ENCODE measurements around the gene CAPS. TPM values are rescaled to one million over a fixed set of nuclear protein-coding genes. Genes with fewer than 3 reads are reported as not detected.

The CAPS gene
- total RNA-seq, 1 donor from 2014 or later: 4.6 TPM

DNA sequence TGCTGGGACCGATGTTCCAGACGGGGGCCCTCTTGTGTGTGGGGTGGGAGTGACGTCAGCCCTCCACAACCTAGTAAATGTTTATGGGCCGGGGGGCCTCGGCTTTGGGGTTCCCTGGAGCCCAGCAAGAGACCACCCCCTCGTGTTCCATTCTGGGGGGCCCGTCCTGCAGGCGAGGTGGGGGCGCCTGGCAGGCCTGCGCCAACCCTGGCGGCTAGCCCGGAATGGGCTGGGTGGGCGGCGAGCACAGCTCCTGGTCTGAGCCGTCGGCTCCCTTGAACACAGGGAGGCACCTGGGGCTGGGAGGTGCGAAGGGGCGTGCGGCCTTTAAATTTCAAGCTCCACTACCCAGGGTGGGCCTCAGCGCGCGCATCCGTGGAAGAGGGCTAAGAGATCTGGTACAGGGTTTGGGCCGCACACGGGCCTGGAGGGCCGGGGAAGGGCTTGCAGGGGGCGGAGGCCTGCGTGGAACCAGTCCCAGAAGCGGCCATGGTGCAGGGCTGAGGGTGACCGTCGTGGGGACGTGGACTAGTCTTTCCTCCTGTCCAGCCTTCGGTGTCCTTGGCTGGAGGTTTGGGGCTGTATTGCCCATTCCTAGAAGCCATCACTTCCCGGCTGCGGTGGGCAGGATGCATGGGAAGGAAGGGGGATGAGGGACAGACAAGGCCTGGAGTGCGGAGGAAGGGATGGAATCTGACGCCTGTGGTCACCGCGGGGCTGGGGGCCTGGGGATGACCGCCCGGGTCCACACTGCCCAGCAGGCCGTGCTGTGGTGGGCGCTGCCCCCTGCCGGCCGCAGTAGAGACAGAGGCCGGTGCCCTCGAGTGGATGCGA, 21.9 kb upstream of the CAPS start:
- DNase-seq (ENCODE audit: low read depth in 2 of 2): peak; percentile 41 to 72

GRCh38 chr19:5892772-5893275, 21.2 kb upstream of the CAPS start:
- DNase-seq (ENCODE audit: low read depth in 2 of 2): no peak

DNA sequence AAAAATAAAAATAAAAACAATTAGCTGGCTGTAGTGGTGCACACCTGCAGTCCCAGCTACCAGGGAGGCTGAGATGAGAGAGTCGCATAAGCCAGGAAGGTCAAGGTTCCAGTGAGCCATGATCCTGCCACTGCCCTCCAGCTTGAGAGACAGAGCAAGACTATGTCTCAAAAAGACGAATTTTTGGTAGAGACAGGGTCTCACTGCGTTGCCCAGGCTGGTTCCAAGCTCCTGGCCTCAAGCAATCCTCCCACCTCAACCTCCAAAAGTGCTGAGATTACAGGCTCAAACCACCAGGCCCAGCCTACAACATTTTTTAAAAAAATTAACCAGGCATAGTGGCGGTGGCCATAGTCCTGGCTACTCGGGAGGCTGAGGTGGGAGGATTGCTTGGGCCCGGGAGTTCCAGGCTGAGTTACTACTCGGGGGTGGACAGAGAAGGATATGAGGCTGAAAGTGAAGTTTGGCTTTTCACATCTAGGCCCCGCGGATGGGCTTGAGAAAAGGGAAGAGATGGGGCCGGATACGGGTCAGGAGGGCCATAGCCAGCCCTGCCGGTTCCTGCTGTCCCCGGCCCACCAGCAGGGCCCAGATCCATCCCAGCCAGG, 20.7 kb upstream of the CAPS start:
- DNase-seq (ENCODE audit: low read depth in 2 of 2): no peak

DNA sequence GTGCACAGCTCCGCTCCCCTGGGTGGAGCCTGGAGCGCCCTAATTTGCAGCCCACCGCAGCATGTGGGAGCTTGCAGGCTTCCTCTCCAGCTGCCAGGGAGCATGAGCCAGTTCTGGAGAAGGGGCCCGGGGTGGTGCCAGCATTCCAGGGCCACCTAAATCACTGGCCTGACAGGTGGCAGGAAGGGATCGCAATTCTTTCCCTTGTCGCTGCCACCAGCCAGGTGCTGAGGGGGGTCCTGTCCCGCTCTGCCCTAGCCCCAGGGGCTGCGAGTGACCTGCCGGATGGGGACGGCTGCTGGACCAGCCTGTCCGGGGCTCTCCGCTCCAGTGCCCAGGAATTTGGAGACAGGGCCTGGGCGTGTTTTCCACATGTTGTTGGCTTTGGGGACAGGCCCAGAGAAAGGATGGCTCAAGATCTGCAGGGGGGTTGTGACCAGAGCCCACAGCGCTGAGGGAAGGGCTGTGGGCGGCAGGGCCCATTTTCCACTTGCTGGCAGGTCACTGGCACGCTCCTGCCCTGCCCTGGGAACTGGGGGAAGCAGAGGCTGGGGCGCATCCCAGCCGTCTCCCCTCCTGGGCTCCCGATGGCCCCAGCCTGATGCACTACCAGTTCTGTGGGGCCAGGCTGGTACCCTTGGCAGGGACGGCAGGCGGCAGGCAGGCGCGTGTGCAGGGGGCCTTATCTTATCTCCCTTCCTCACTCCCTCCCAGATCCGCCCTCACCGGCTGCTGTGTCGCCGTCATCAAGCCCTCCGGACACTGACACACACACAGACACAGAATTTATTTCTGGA, 19.9 kb upstream of the CAPS start:
- peak in 1 of 2 donors; percentile 64 for DNase-seq (ENCODE audit: low read depth in 2 of 2)

DNA sequence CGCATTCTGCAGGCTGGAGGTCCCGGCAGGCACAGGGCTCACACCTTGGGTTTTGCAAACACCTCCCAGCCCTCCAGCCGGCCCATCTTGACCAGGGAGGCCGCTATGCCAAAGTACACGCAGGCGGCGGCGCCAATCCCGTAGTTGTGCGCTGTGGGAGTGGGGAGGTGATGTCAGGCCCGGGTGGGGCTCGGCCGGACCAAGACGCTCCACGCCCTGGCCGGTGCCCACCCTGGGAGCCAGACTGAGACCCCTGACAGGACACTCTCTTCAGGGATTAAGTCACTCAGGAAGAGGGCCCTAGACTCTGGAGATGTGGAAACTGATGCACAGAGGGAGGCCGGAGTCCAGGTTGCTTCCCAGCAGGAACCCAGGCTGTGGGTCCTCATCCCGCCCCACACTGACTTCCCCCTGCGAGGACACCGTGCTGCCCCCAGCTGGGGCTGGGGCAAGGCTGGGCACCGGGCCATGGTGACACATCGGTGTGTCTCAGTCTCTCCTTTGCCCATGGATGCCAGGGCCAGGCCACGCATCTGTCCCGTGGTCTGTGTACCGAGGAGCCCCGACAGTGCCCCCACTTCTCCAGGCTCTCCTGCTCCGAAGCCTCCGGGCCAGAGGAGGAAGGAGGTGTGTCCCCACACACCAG, 19.2 kb upstream of the CAPS start:
- DNase-seq (ENCODE audit: low read depth in 2 of 2): no peak

- no peak for DNase-seq (ENCODE audit: low read depth in 2 of 2)
These were observed 18.6 kb upstream of the CAPS start for GRCh38 chr19:5895409-5895808.

GRCh38 chr19:5895890-5896289, 18.2 kb upstream of the CAPS start:
- DNase-seq (ENCODE audit: low read depth in 2 of 2): no peak

DNA sequence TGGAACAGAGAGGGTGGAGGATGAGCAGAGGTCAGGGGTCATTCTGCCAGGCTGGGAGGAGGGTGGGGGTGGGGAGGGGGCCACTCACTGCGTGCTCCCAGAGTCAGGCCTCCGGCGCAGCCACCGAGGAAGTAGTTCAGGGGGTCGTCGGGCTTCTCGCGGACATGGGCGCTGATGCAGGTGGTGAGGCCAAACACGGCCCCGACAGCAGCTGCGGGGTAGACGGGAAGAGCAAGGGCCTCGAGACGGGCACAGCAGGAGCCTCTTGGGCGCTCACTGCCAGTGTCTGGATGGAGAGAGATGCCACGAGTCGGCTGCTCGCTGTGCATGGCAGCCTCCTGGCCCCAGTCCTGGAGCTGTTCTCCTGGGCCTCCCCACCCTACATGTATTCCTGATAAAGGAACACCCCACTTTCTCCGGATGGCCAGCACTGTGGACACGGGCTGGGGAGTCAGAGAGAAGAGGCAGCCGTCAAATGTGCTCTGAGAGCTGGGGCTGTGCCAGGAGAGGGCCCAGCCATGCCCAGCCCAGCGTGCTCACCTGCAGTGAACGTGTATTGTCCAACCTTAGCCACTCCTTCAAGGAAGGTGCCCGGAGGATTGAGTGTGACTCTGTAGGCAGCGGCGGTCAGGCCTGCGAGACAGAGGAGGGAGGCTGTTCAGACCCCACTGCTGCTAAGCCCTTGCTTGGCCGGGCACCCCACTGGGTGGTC, 17.5 kb upstream of the CAPS start:
- no peak for DNase-seq (ENCODE audit: low read depth in 2 of 2)

DNA sequence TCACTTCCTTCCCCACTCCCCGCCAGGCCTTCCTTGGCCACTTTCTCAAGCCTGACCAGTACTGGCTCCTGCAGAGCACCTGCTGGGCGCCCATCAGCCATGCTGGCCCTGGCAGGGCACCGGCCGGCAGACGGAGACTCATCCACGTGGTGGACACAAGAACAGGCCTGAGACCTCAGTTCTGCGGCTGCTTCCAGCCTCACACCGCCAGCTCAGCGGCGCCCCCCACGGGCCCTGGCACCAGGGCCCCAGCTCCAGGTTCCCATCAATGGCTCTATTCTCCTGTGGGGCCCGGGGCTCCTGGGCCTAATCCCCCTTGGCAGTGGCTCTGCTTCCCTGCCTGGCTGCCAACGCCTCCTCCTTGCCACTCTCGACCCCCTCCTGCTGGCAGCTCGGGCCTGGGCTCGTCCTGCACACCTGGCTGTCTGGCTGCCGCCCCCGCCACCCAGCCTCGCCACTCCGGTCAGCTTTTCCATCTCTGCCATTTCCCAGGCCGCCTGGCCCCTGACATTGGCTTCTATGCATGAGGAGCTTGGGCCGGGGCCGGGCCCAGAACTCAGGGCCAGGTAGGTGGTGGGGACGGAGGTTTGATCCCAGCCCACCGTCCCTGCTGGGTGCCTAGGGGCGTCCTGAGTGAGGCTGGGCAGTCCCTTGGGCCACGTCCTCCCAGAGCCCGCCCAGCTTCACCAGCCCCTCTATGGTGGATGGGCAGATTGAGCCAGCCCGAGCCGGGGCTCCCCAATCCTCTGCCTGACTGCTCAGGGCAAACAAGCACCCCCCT, 16.7 kb upstream of the CAPS start:
- DNase-seq (ENCODE audit: low read depth in 2 of 2): no peak

DNA sequence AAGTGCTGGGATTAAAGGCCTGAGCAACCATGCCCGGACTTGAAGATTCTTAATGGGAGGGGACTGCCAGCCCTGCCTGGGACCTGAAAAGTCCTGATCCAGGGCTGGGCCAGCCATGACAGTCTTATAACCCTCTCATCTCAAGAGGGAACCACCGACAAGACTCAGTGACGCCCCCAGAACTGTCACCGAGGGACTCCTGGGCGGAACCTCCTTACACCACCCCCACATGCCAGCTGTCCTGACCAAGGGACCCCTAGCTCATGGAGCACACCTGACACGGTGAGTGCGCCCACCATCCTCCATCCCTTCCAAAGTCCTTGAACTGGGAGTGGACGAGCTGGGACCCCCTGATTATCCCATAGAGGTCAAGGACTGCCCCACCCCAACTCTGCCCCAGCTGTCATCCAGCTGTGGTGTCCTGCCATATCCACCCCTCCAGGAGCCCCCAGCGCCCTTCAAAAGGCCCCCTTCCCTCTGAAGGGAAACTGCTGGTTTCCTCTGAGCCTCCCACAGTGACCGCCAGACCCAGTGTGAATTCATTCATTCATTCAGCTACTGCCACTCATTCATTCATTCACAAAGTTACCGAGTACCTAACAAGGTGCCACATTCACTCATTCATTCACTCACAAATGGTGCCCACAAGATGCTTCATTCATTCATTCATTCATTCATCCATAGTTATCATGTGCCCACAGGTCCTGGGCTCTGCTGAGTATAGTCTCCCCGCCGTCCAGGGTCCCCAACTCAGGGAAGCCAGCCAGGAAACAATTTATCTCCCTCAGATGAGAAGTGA, 14.1 kb upstream of the CAPS start:
- DNase-seq (ENCODE audit: low read depth in 2 of 2): no peak

GRCh38 chr19:5900976-5901375, 13.1 kb upstream of the CAPS start:
- no peak for DNase-seq (ENCODE audit: low read depth in 2 of 2)

- peak; percentile 24 to 36 for DNase-seq (ENCODE audit: low read depth in 2 of 2)
These were observed 10.9 kb upstream of the CAPS start for GRCh38 chr19:5903056-5903623.

GRCh38 chr19:5903624-5904351, 10.3 kb upstream of the CAPS start, which contains the start of gene NDUFA11:
Gene NDUFA11, minus strand, starts transcription at chr19:5903790. Its CDS starts 82 bp downstream, at chr19:5903708.
- DNase-seq (ENCODE audit: low read depth in 2 of 2): peak; percentile 97 to 99

DNA sequence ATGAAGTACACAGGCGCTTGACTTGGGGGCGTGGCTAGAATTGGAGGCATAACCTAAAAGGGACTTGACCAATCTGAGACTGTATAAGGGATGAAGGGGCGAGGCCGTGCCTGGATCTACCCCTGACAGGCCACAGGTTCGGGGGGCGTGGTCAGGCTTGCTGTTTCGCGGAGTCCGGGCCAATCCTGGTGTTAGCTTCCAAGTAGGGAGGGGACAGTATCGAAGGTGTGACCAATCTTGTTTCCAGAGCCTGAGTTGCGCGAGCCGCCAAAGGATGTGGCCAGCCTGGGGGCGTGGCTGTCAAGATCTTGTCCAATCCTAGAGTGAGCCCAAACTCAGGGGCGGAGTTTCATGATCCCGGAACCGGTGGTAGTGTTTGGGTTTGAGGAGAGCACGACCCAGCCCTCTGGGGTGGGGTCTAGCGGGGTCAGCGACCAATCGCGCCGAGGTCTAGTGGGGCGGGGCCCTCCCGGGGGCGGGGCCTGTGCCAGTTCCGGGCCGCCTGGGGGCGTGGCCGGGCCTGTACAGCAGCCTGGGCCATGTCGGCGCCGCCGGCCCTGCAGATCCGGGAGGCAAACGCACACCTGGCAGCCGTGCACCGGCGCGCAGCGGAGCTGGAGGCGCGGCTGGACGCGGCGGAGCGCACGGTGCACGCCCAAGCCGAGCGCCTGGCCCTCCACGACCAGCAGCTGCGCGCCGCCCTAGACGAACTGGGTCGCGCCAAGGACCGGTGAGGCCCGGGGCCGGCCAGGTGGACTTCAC, 9.5 kb upstream of the CAPS start, which contains the start of gene VMAC:
Gene VMAC, plus strand, starts transcription at position 521 of the 762 bp plus-strand sequence. Its CDS starts 19 bp downstream, at position 540.
- DNase-seq (ENCODE audit: low read depth in 2 of 2): peak; percentile 100

DNA sequence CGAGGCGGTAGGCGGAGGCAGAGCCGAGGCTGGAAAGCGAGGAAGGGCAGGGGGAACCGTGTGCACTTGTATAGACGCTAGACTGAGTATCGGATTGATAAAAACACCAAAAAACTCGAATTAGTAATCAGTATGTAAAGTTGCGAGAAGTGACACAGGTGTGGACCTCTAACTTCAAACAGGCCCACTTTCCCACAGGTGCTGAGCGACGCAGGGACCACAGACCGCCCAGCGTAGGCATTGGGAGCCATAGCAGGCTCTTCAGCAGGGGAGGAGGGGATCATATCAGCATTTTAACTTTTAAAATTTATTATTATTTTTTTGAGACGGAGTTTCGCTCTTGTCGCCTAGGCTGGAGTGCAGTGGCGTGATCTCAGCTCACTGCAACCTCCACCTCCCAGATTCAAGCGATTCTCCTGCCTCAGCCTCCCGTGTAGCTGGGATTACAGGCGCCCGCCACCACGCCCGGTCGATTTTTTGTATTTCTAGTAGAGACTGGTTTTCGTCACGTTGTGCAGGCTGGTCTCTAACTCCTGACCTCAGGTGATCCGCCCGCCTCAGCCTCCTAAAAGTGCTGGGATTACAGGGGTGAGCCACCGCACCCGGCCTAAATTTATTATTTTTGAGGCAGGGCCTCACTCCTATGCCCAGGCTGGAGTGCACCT, 8.8 kb upstream of the CAPS start:
- DNase-seq (ENCODE audit: low read depth in 2 of 2): no peak

DNA sequence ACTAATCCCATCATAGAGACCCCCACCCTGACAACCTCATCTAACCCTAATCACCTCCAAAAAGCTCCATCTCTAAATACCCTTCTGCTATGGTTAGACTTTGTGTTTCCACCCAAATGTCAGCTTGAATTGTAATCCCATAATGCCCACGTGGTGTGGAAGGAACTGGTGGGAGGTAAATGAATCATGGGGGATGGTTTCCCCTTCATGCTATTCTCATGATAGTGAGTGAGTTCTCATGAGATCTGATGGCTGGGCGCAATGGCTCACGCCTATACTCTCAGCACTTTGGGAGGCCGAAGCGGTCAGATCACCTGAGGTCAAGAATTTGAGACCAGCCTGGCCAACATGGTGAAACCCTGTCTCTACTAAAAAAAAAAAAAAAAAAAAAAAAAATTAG, 6.8 kb upstream of the CAPS start:
- peak; percentile 17 to 39 for DNase-seq (ENCODE audit: low read depth in 2 of 2)
